Caco-2 (cell line): ENCODE results near the gene DOC2A. TPM values are rescaled to one million over a fixed set of nuclear protein-coding genes. Genes with fewer than 3 reads are reported as not detected.

Source experiments
- BruUV-seq: library from RNA; stranded (reverse); fragments of 400-500 nt; replicated peaks from 2 replicates; lab custom pipeline; 2021; lab: Mats Ljungman, UMichigan
- CTCF ChIA-PET: fragments of 300-600 bp; sonication (Branson Sonifier 250); formaldehyde crosslinking; loops from one replicate; lab custom pipeline; 2022; ENCODE audit warnings: antibody characterized with exemption; lab: Charles Lee
- POLR2A ChIA-PET: fragments of 300-600 bp; sonication (Branson Sonifier 250); formaldehyde crosslinking; loops from one replicate; lab custom pipeline; 2022; ENCODE audit warnings: antibody characterized with exemption; lab: Charles Lee
- DNase-seq, 2 experiments: peaks; one replicate each; pipeline versions ENCODE4 v3.0.0 to v3.0.0-alpha.2; 2020 to 2022
- H3K27me3 ChIP-seq: replicated peaks from 2 replicates; pipeline ENCODE4 v1.6.0; 2011; ENCODE audit warnings: low read length; ENCODE audit not compliant: control insufficient read depth, insufficient read depth
- H3K36me3 ChIP-seq: 2 replicates; pipeline ENCODE4 v1.5.1; 2011; ENCODE audit warnings: low read length; ENCODE audit not compliant: control insufficient read depth, insufficient read depth
- H3K4me1 ChIP-seq: fragments of 250-450 bp; sonication (Bioruptor Pico); 2 replicates; pipeline ENCODE4 v1.5.1; 2020; ENCODE audit warnings: mild to moderate bottlenecking
- H3K4me3 ChIP-seq: 2 replicates; pipeline ENCODE4 v1.5.1; 2011; ENCODE audit warnings: low read depth, mild to moderate bottlenecking, control low read depth, low read length
- H3K9me3 ChIP-seq: fragments of 250-450 bp; sonication (Bioruptor Pico); 2 replicates; pipeline ENCODE4 v1.5.1; 2020; ENCODE audit warnings: mild to moderate bottlenecking, moderate library complexity
- H3K27ac Mint-ChIP-seq: one replicate; pipeline ENCODE4 v1.8.0; 2022; ENCODE audit warnings: mixed read lengths; ENCODE audit not compliant: unreplicated experiment
- H3K27me3 Mint-ChIP-seq: one replicate; pipeline ENCODE4 v1.8.0; 2022; ENCODE audit warnings: mixed read lengths; ENCODE audit not compliant: insufficient read depth, unreplicated experiment
- H3K36me3 Mint-ChIP-seq: one replicate; pipeline ENCODE4 v1.8.0; 2022; ENCODE audit warnings: mild to moderate bottlenecking, mixed read lengths; ENCODE audit not compliant: insufficient read depth, unreplicated experiment
- H3K4me1 Mint-ChIP-seq: one replicate; pipeline ENCODE4 v1.8.0; 2022; ENCODE audit warnings: low read depth, mixed read lengths; ENCODE audit not compliant: unreplicated experiment
- H3K4me3 Mint-ChIP-seq: one replicate; pipeline ENCODE4 v1.8.0; 2022; ENCODE audit warnings: mild to moderate bottlenecking, moderate library complexity, mixed read lengths; ENCODE audit not compliant: unreplicated experiment
- H3K9me3 Mint-ChIP-seq: one replicate; pipeline ENCODE4 v1.8.0; 2022; ENCODE audit warnings: mixed read lengths; ENCODE audit not compliant: unreplicated experiment
- CTCF ChIP-seq, 2 experiments: fragments of 200-600 bp in 1 of 2; IDR thresholded peaks; 1 replicate in 1 of 2; 2 replicates in 1 of 2; pipeline versions ENCODE4 v1.5.1 to v1.8.0; 2011 to 2022; ENCODE audit warnings: antibody characterized with exemption in 1 of 2, control low read depth in 1 of 2, inconsistent platforms in 1 of 2, low read depth in 1 of 2, low read length in 1 of 2, mild to moderate bottlenecking in 1 of 2, moderate library complexity in 1 of 2; ENCODE audit not compliant: insufficient read depth in 1 of 2, severe bottlenecking in 1 of 2, unreplicated experiment in 1 of 2
- intact Hi-C: fragments of 100-400 bp; cut with micrococcal nuclease; formaldehyde crosslinking; loops from one replicate; pipeline ENCODE4 v1.10.0; 2022; ENCODE audit not compliant: unreplicated experiment
- total RNA-seq: library from RNA; stranded (reverse); gene quantifications from 2 replicates; pipeline ENCODE4 v1.2.3, GENCODE V29; 2022

Gene DOC2A
- total RNA-seq, 1 experiment from 2014 or later: 3.5 TPM

GRCh38 chr16:30003670-30004423, 7.0 kb downstream of the DOC2A start:
- Histone ChIP-seq H3K4me3 (no peak overlapping the region), H3K36me3 (no peaks in the 10 kb centered on the region), H3K9me3 (no peaks in the 10 kb centered on the region), H3K4me1 (no peaks in the 10 kb centered on the region), H3K27me3 (no peaks in the 10 kb centered on the region)
- Mint-ChIP-seq H3K9me3 (no peaks in the 10 kb centered on the region), H3K27ac (no peak overlapping the region), H3K4me3 (no peak overlapping the region), H3K36me3 (peaks cover 25% of the 10 kb centered on the region), H3K4me1 (no peaks in the 10 kb centered on the region), H3K27me3 (no peaks in the 10 kb centered on the region)
- POLR2A ChIA-PET: no interaction called here
- no peak for DNase-seq
- CTCF ChIA-PET: interaction anchor here (2.4 kb wide), 1 partner anchor 104 kb away, joined by 9 read pairs; the partner anchor contains the start of genes ASPHD1 and SEZ6L2
- intact Hi-C loops: no loop called here
- BruUV-seq: no TSS peak
- TF ChIP-seq CTCF (IDR thresholded peaks at IDR 0.05; ENCODE audit: insufficient read depth in 1 of 2, low read depth in 1 of 2, low read length in 1 of 2, severe bottlenecking in 1 of 2, unreplicated experiment in 1 of 2): no peak

- POLR2A ChIA-PET: no interaction called here
Measured at GRCh38 chr16:30002614-30003346, 8.0 kb downstream of the DOC2A start.

More at GRCh38 chr16:30002614-30003346, 8.0 kb downstream of the DOC2A start:
- H3K4me1 Mint-ChIP-seq: no peaks in the 10 kb centered on the region
- no peaks in the 10 kb centered on the region for H3K9me3 Mint-ChIP-seq
- CTCF ChIA-PET: no interaction called here
- DNase-seq: no peak
- no peaks in the 10 kb centered on the region for H3K27me3 Mint-ChIP-seq
- intact Hi-C loops: no loop called here
- Histone ChIP-seq H3K36me3 (no peaks in the 10 kb centered on the region), H3K9me3 (no peaks in the 10 kb centered on the region), H3K4me1 (no peaks in the 10 kb centered on the region), H3K27me3 (no peaks in the 10 kb centered on the region), H3K4me3 (no peak overlapping the region)
- H3K4me3 Mint-ChIP-seq: no peak overlapping the region
- peaks cover 28% of the 10 kb centered on the region for H3K36me3 Mint-ChIP-seq
- H3K27ac Mint-ChIP-seq: no peak overlapping the region
- no peak for TF ChIP-seq CTCF (IDR thresholded peaks at IDR 0.05; ENCODE audit: insufficient read depth in 1 of 2, low read depth in 1 of 2, low read length in 1 of 2, severe bottlenecking in 1 of 2, unreplicated experiment in 1 of 2)
- BruUV-seq: no TSS peak
